Measurements from ENCODE around the gene WTIP.
"Not testable (repeated sequence)": the region's sequence is repeated elsewhere in the genome, so short reads cannot be mapped to it uniquely, and the experiment has no call there.

WTIP gene

GRCh38 chr19:34503531-34504272 is 22.1 kb downstream of the WTIP start:
- no peak for DNase-seq (ENCODE audit: low spot score)

GRCh38 chr19:34504273-34504808 is 22.8 kb downstream of the WTIP start:
- no peak for DNase-seq (ENCODE audit: low spot score)

GRCh38 chr19:34504809-34505291 is 23.3 kb downstream of the WTIP start:
- DNase-seq (ENCODE audit: low spot score), result no peak

GRCh38 chr19:34505321-34506025 is 23.9 kb downstream of the WTIP start:
- DNase-seq (ENCODE audit: low spot score), result no peak

- DNase-seq (ENCODE audit: low spot score), result no peak
These were observed 24.4 kb downstream of the WTIP start for GRCh38 chr19:34506026-34506370.

GRCh38 chr19:34507414-34508067 is 26.0 kb downstream of the WTIP start:
- DNase-seq (ENCODE audit: low spot score), result no peak

- no peak for DNase-seq (ENCODE audit: low spot score)
These were observed 27.0 kb downstream of the WTIP start for GRCh38 chr19:34508540-34508939.

GRCh38 chr19:34510904-34511303 is 29.3 kb downstream of the WTIP start:
- DNase-seq (ENCODE audit: low spot score), result not testable (repeated sequence)

GRCh38 chr19:34512254-34512822 is 30.8 kb downstream of the WTIP start:
- DNase-seq (ENCODE audit: low spot score), result no peak

GRCh38 chr19:34513767-34514166 is 32.2 kb downstream of the WTIP start:
- no peak for DNase-seq (ENCODE audit: low spot score)

GRCh38 chr19:34519602-34520001 is 38.0 kb downstream of the WTIP start:
- DNase-seq (ENCODE audit: low spot score), result no peak

- DNase-seq (ENCODE audit: low spot score), result no peak
These were observed 41.9 kb downstream of the WTIP start for GRCh38 chr19:34523408-34523807.

- DNase-seq (ENCODE audit: low spot score), result no peak
These were observed 43.4 kb downstream of the WTIP start for GRCh38 chr19:34525001-34525400.

- no peak for DNase-seq (ENCODE audit: low spot score)
These were observed 52.6 kb downstream of the WTIP start for GRCh38 chr19:34534206-34534605.

- DNase-seq (ENCODE audit: low spot score), result no peak
These were observed 57.8 kb downstream of the WTIP start for GRCh38 chr19:34539396-34539795.

GRCh38 chr19:34540811-34541557 is 59.4 kb downstream of the WTIP start:
- no peak for DNase-seq (ENCODE audit: low spot score)

GRCh38 chr19:34549833-34550232 is 68.3 kb downstream of the WTIP start:
- no peak for DNase-seq (ENCODE audit: low spot score)

- no peak for DNase-seq (ENCODE audit: low spot score)
These were observed 73.9 kb downstream of the WTIP start for GRCh38 chr19:34555447-34555846.

GRCh38 chr19:34556488-34556887 is 74.9 kb downstream of the WTIP start:
- no peak for DNase-seq (ENCODE audit: low spot score)

GRCh38 chr19:34559045-34559444 is 77.5 kb downstream of the WTIP start:
- no peak for DNase-seq (ENCODE audit: low spot score)

GRCh38 chr19:34560229-34560628 is 78.7 kb downstream of the WTIP start:
- no peak for DNase-seq (ENCODE audit: low spot score)

All from putamen (tissue), 1 donor.